Measurements from ENCODE around the gene BRD3OS. TPM values are rescaled to one million over a fixed set of nuclear protein-coding genes. Genes with fewer than 3 reads are reported as not detected.

Gene BRD3OS
- total and polyA plus RNA-seq, 2 of the 13 experiments (the other 11 are each of a cell fraction or from before 2014, with no cell fraction given), result 4.9 to 5.7 TPM

DNA sequence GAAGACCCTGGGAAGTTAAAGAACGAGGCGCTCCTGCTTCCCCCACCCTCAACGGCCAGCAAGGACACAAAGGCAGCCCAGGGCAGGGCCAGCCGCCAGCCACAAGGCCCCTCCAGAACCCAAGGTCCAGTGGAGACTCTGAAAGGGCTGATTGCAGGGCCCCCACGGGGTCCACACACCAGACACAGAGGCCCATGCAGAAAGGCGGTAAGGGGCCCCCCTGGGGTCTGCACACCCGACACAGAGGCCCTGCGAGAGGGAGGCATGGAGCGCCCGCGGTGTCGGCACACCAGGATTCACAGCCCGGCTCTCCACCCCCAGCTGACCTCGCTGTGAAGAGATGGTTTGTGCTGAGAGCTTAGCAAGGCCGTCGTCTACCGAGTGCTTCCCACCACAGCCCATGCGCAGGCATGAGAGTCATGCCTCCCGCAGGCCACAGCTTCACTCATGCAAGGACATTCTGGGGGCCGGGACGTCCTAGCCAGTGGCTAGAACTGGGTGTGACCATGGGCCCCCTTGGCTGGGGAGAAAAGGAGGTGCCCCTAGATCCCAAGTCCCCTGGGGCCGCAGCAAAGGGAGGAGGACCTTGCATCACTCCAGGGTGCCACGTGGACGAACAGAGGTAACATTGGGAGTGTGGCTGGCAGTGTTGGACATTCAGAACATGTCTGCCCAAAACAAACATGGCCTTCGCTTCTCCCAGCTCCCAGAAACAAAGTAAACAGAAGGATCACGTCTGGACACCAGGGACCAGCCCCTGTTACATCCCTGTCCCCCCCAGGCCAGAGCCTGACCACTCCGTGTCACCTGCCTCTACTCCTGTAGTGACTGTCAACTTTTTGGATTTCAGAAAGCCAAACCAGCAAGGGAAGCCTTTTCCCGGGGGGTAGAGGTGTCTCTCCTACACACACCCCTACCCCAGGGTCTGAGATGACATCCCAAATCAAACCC, 32.7 kb downstream of the BRD3OS start (continued):
- TF ChIP-seq SRSF1 (optimal IDR thresholded peaks at IDR 0.05; ENCODE audit: low read depth, low read length) (no peak), ZNF615 (CRISPR knock-in tag; IDR thresholded peaks at IDR 0.05; ENCODE audit: borderline replicate concordance) (no peak), NBN (conservative IDR thresholded peaks at IDR 0.05) (no peak), NR2F6 (IDR thresholded peaks at IDR 0.05) (no peak), NR2F6 (CRISPR knock-in tag; IDR thresholded peaks at IDR 0.05) (peak; percentile 56; the same call in 1 of the 2 replicates), HOXA5 (CRISPR knock-in tag; IDR thresholded peaks at IDR 0.05) (peak; percentile 50), TAF1 (CRISPR knock-in tag; IDR thresholded peaks at IDR 0.05) (no peak), PHF8 (CRISPR knock-in tag; IDR thresholded peaks at IDR 0.05) (no peak), ZC3H13 (CRISPR knock-in tag; IDR thresholded peaks at IDR 0.05) (no peak), CCDC6 (CRISPR knock-in tag; IDR thresholded peaks at IDR 0.05) (peak; percentile 39), ZNF782 (CRISPR knock-in tag; IDR thresholded peaks at IDR 0.05; ENCODE audit: borderline replicate concordance) (peak; percentile 46; the same call in 1 of the 2 replicates), NCOA2 (CRISPR knock-in tag; IDR thresholded peaks at IDR 0.05) (peak; percentile 42; the same call in 1 of the 2 replicates), ZNF296 (CRISPR knock-in tag; conservative IDR thresholded peaks at IDR 0.05) (0 out of 2 replicates have a peak, but pooled peaks have one; percentile 84), PRMT3 (CRISPR knock-in tag; IDR thresholded peaks at IDR 0.05; ENCODE audit: borderline replicate concordance, low read depth) (no peak), POGZ (CRISPR knock-in tag; IDR thresholded peaks at IDR 0.05) (peak; percentile 17; the same call in 1 of the 2 replicates), HES4 (CRISPR knock-in tag; IDR thresholded peaks at IDR 0.05; ENCODE audit: borderline replicate concordance) (peak; percentile 64; the same call in 1 of the 2 replicates)
- TF ChIP-seq, protein P1, sequence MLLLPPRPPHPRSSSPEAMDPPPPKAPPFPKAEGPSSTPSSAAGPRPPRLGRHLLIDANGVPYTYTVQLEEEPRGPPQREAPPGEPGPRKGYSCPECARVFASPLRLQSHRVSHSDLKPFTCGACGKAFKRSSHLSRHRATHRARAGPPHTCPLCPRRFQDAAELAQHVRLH (CRISPR knock-in tag; IDR thresholded peaks at IDR 0.05; ENCODE audit: borderline replicate concordance, low read depth), result peak; percentile 60; the same call in 1 of the 2 replicates
- TF ChIP-seq, protein P2, sequence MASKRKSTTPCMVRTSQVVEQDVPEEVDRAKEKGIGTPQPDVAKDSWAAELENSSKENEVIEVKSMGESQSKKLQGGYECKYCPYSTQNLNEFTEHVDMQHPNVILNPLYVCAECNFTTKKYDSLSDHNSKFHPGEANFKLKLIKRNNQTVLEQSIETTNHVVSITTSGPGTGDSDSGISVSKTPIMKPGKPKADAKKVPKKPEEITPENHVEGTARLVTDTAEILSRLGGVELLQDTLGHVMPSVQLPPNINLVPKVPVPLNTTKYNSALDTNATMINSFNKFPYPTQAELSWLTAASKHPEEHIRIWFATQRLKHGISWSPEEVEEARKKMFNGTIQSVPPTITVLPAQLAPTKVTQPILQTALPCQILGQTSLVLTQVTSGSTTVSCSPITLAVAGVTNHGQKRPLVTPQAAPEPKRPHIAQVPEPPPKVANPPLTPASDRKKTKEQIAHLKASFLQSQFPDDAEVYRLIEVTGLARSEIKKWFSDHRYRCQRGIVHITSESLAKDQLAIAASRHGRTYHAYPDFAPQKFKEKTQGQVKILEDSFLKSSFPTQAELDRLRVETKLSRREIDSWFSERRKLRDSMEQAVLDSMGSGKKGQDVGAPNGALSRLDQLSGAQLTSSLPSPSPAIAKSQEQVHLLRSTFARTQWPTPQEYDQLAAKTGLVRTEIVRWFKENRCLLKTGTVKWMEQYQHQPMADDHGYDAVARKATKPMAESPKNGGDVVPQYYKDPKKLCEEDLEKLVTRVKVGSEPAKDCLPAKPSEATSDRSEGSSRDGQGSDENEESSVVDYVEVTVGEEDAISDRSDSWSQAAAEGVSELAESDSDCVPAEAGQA (IDR thresholded peaks at IDR 0.05; ENCODE audit: low read depth), result peak; percentile 79; the same call in 1 of the 2 replicates
- TF ChIP-seq, protein P2 (CRISPR knock-in tag; IDR thresholded peaks at IDR 0.05; ENCODE audit: borderline replicate concordance), result no peak
- TF ChIP-seq, protein P3, sequence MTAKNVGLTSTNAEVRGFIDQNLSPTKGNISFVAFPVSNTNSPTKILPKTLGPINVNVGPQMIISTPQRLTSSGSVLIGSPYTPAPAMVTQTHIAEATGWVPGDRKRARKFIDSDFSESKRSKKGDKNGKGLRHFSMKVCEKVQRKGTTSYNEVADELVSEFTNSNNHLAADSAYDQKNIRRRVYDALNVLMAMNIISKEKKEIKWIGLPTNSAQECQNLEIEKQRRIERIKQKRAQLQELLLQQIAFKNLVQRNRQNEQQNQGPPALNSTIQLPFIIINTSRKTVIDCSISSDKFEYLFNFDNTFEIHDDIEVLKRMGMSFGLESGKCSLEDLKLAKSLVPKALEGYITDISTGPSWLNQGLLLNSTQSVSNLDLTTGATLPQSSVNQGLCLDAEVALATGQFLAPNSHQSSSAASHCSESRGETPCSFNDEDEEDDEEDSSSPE (CRISPR knock-in tag; IDR thresholded peaks at IDR 0.05), result no peak
- TF ChIP-seq, protein P4, sequence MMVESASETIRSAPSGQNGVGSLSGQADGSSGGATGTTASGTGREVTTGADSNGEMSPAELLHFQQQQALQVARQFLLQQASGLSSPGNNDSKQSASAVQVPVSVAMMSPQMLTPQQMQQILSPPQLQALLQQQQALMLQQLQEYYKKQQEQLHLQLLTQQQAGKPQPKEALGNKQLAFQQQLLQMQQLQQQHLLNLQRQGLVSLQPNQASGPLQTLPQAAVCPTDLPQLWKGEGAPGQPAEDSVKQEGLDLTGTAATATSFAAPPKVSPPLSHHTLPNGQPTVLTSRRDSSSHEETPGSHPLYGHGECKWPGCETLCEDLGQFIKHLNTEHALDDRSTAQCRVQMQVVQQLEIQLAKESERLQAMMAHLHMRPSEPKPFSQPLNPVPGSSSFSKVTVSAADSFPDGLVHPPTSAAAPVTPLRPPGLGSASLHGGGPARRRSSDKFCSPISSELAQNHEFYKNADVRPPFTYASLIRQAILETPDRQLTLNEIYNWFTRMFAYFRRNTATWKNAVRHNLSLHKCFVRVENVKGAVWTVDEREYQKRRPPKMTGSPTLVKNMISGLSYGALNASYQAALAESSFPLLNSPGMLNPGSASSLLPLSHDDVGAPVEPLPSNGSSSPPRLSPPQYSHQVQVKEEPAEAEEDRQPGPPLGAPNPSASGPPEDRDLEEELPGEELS (CRISPR knock-in tag; IDR thresholded peaks at IDR 0.05), result peak; percentile 63
